ENCODE measurements around the gene HIBADH. TPM values are rescaled to one million over a fixed set of nuclear protein-coding genes. Genes with fewer than 3 reads are reported as not detected.

The HIBADH gene
- total RNA-seq, 1 donor from 2014 or later: 10.3 TPM

- H3K9me3 Mint-ChIP-seq (ENCODE audit: unreplicated experiment): peaks cover 6% of the 10 kb centered on the region
- H3K4me1 Mint-ChIP-seq (ENCODE audit: low read depth, unreplicated experiment): no peaks in the 10 kb centered on the region
- no peaks in the 10 kb centered on the region for H3K27me3 Mint-ChIP-seq (ENCODE audit: unreplicated experiment)
- H3K4me3 Mint-ChIP-seq (ENCODE audit: unreplicated experiment): no peak overlapping the region
- no peak for TF ChIP-seq CTCF (IDR thresholded peaks at IDR 0.05; ENCODE audit: partially characterized antibody, unreplicated experiment)
- DNase-seq: no peak
- peaks cover 35% of the 10 kb centered on the region for H3K36me3 Mint-ChIP-seq (ENCODE audit: unreplicated experiment)
- no peak overlapping the region for H3K27ac Mint-ChIP-seq (ENCODE audit: unreplicated experiment)
Observed at GRCh38 chr7:27617651-27618381, 44.9 kb downstream of the HIBADH start.

DNA sequence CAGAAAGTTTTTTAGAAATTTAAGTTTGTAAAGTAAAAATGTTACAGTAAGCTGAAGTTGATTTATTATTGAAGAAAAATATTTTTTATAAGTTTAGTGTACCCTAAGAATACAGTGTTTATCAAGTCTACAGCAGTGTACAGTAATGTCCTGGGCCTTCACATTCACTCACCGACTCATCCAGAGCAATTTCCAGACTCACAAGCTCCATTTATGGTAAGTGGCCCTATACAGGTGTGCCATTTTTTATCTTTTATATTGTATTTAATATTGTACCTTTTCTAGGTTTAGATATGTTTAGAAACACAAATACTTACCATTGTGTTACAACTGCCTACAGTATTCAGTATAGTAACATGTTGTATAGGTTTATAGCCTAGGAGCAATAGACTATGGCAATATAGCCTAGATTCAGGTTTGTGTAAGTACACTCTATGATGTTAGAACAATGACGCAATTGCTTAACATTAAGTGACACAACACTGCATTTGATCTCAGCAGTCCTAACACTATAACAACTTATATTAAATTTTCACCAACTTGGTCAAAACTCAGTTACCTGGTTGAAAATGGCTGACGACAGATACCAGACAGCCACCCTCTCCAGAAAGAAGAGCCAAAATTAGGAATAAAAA is 45.7 kb downstream of the HIBADH start:
- Mint-ChIP-seq H3K9me3 (ENCODE audit: unreplicated experiment) (peaks cover 4% of the 10 kb centered on the region), H3K27ac (ENCODE audit: unreplicated experiment) (no peak overlapping the region), H3K27me3 (ENCODE audit: unreplicated experiment) (no peaks in the 10 kb centered on the region), H3K36me3 (ENCODE audit: unreplicated experiment) (peaks cover 35% of the 10 kb centered on the region), H3K4me1 (ENCODE audit: low read depth, unreplicated experiment) (no peaks in the 10 kb centered on the region), H3K4me3 (ENCODE audit: unreplicated experiment) (no peak overlapping the region)
- no peak for DNase-seq
- TF ChIP-seq CTCF (IDR thresholded peaks at IDR 0.05; ENCODE audit: partially characterized antibody, unreplicated experiment): no peak

GRCh38 chr7:27616186-27616491 is 46.5 kb downstream of the HIBADH start:
- no peak for TF ChIP-seq CTCF (IDR thresholded peaks at IDR 0.05; ENCODE audit: partially characterized antibody, unreplicated experiment)
- H3K4me3 Mint-ChIP-seq (ENCODE audit: unreplicated experiment): no peak overlapping the region
- H3K36me3 Mint-ChIP-seq (ENCODE audit: unreplicated experiment): peaks cover 34% of the 10 kb centered on the region
- DNase-seq: no peak
- H3K9me3 Mint-ChIP-seq (ENCODE audit: unreplicated experiment): peaks cover 4% of the 10 kb centered on the region
- no peaks in the 10 kb centered on the region for H3K4me1 Mint-ChIP-seq (ENCODE audit: low read depth, unreplicated experiment)
- H3K27me3 Mint-ChIP-seq (ENCODE audit: unreplicated experiment): no peaks in the 10 kb centered on the region
- H3K27ac Mint-ChIP-seq (ENCODE audit: unreplicated experiment): no peak overlapping the region

- Mint-ChIP-seq H3K27ac (ENCODE audit: unreplicated experiment) (no peak overlapping the region), H3K9me3 (ENCODE audit: unreplicated experiment) (peaks cover 4% of the 10 kb centered on the region), H3K4me3 (ENCODE audit: unreplicated experiment) (no peak overlapping the region), H3K36me3 (ENCODE audit: unreplicated experiment) (peaks cover 29% of the 10 kb centered on the region), H3K27me3 (ENCODE audit: unreplicated experiment) (no peaks in the 10 kb centered on the region), H3K4me1 (ENCODE audit: low read depth, unreplicated experiment) (no peaks in the 10 kb centered on the region)
- DNase-seq: no peak
- TF ChIP-seq CTCF (IDR thresholded peaks at IDR 0.05; ENCODE audit: partially characterized antibody, unreplicated experiment): no peak
Observed at GRCh38 chr7:27615420-27616185, 47.1 kb downstream of the HIBADH start.

GRCh38 chr7:27614095-27614494 is 48.6 kb downstream of the HIBADH start:
- H3K9me3 Mint-ChIP-seq (ENCODE audit: unreplicated experiment): peaks cover 1% of the 10 kb centered on the region
- no peaks in the 10 kb centered on the region for H3K4me1 Mint-ChIP-seq (ENCODE audit: low read depth, unreplicated experiment)
- DNase-seq: no peak
- peaks cover 17% of the 10 kb centered on the region for H3K36me3 Mint-ChIP-seq (ENCODE audit: unreplicated experiment)
- H3K4me3 Mint-ChIP-seq (ENCODE audit: unreplicated experiment): no peak overlapping the region
- no peaks in the 10 kb centered on the region for H3K27me3 Mint-ChIP-seq (ENCODE audit: unreplicated experiment)
- TF ChIP-seq CTCF (IDR thresholded peaks at IDR 0.05; ENCODE audit: partially characterized antibody, unreplicated experiment): no peak
- H3K27ac Mint-ChIP-seq (ENCODE audit: unreplicated experiment): no peak overlapping the region

All from glutamatergic neuron (in vitro differentiated cells).